SIG-M5 treated with dmso at 0.1 percent for 504 hours (cell line): Measurements from ENCODE around the gene CLMN.

Experiments used
- DNase-seq: peaks from one replicate; lab custom pipeline; 2025; ENCODE audit not compliant: unreplicated experiment; lab: John Stamatoyannopoulos, UW

CLMN gene, protein sequence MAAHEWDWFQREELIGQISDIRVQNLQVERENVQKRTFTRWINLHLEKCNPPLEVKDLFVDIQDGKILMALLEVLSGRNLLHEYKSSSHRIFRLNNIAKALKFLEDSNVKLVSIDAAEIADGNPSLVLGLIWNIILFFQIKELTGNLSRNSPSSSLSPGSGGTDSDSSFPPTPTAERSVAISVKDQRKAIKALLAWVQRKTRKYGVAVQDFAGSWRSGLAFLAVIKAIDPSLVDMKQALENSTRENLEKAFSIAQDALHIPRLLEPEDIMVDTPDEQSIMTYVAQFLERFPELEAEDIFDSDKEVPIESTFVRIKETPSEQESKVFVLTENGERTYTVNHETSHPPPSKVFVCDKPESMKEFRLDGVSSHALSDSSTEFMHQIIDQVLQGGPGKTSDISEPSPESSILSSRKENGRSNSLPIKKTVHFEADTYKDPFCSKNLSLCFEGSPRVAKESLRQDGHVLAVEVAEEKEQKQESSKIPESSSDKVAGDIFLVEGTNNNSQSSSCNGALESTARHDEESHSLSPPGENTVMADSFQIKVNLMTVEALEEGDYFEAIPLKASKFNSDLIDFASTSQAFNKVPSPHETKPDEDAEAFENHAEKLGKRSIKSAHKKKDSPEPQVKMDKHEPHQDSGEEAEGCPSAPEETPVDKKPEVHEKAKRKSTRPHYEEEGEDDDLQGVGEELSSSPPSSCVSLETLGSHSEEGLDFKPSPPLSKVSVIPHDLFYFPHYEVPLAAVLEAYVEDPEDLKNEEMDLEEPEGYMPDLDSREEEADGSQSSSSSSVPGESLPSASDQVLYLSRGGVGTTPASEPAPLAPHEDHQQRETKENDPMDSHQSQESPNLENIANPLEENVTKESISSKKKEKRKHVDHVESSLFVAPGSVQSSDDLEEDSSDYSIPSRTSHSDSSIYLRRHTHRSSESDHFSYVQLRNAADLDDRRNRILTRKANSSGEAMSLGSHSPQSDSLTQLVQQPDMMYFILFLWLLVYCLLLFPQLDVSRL

DNA sequence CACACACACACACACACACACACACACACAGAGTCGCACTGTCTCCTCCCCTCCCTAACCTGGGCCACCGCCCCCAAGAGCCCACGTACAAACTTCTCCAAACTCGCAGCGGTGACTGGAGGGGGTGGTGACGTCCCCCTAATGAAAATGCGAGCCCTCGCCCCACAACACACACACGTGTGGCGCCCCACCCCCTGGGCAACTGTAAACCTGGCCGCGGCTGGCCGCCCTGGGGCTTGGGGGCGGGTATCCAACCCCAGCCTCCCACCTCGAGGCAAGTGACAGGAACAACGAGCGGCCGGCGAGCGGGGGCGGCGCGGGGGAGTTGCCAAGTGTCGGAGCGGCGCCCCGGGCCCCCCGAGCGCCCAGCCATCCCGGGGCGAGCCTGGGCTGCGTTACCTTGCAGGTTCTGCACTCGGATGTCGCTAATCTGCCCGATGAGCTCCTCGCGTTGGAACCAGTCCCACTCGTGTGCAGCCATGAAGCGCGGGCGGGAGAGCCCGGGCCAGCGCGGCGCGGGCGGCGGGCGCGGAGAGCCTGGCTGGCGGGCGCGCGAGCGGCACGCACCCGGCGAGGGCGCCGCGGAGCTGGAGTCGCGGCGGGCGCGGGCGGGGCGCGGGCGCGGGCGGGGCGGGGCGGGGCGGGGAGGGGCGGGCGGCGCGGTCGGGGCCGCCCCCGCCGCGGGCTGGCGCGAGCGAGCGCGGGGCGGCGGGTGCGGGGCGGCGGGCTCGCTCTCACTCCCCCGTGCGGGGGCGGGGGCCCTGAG lies at the start of gene CLMN:
CLMN (minus strand) TSS at position 597 of the 766 bp plus-strand sequence; CDS start at position 481, 116 bp downstream.
- DNase-seq: peak; percentile 30

DNA sequence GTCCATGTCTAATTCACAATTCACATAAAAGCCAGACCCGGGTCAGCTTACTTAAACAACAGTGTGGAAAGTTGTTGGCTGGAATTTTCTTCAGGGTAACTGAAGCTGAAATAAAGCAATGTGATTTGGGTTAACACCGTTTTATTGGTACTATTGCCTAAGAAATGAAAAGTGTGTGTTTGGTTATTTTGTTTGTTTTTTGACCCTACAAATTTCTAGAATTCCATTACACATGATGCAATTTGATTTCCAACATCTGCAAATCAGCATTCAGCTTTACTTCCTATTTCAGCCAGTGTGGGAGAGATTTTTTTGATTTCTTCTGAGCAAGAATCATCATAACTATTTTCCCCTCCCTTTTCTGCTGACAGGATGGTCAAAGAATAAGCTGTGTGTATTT lies 45.7 kb upstream of the CLMN start:
- no peak for DNase-seq

DNA sequence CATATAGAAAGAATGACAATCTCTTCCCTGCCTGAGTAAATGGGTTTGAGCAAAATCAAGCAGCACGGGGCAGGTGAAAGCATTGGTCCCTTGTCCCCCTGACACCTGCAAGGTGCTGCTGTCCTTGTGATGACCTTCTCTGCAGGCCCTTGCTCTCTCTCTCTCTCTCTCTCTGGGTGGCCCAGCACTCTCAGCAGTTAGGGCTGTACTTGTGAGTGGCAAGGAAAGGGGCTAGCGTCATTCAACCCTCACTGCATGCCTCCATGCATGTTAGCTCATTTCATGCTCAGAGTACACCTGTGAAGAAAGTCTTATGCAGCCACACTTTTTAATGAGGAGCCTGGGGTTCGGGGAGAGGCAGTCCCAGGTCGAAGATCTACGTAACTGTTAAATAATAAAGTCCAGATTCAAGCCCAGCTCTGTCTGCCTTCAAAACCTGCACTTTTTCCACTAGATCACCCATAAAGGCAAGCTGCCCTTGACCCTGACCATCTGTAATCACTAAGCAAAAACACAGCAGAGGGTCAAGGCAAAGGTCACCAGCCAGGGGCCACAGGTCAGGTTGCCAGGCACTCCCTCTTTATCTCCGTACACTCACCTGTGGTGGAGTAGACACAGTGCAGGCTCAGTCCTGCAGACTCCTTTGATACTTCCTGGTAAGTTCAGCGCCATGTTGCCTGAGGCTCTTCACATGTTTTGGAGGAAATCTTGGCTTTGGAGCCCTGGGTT lies 44.9 kb upstream of the CLMN start:
- no peak for DNase-seq

DNA sequence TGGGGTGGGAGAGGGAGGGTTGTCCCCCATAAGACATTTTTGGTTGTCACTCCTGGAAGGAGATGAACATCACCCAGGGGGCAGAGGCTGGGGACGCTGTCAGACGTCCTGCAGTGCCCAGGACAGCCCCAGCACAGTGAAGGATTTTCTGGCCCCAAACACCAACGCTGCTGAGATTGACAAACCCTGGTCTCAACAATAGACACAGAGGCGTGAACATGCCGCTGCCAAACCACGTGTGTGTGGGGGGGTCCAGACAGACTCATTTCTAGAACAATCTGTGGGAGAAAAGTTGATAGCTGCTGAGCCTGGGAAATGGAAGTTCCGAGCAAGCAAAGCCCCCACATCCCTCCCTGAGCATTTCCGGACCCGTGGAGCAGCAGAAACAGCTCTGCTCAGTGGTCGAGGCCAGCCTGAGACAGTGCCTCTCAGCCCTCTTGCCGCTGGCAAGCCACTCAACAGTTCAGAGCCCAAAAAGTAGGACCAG lies 43.8 kb upstream of the CLMN start:
- no peak for DNase-seq

DNA sequence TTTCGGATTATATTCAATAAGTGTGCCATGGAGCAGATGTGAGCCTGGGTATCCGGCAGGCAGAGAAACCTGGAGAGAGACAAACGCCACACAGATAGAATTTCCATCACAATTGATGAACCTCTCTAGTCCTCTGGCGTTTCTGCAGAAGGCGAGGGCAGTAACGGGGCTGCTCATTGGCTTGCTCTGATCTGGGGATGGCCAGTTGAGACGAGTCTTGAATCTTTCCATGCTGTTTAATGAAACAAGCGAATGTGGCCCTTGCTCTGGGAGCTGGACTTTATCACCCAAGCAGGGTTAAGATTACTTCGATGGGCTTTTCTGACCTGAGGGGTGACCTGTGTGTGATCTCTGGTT lies 42.4 kb upstream of the CLMN start:
- no peak for DNase-seq

DNA sequence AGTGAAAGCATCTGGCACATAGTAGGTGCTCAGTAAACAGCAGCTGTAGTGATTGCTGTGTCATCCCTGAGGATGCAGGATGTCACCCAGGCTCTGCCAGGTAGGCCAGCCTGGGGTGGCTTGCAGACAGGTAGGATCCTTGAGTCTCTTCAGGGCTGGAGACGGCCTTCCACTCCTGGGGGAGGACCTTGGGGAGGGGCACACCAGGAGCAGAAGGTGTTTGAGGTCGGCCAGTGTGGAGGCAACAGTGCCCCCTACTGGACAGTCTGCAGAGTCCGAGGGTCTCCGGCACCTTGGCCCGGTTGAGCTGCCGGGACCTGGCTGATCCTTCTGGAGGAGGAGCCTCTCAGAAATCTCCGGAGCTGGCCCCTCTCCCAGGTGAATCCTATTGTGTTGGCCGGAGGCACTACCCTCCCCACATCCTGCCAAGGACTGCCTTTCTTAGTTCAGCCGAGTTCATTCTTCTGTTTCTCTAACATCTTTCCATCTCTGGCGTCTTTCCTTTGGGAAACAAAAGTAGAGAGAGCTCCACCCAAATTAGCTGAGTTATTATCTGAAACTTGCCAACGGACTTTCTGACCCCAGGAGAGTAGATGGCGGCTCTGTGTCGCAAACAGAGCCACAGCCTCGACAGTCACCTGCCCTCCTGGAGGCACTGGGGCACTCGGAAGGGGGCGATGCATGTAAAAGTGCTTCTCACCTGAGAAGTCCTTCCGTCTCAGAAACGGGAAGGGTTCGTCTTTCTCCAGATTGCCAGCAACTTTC lies 41.8 kb upstream of the CLMN start:
- peak; percentile 22 for DNase-seq

DNA sequence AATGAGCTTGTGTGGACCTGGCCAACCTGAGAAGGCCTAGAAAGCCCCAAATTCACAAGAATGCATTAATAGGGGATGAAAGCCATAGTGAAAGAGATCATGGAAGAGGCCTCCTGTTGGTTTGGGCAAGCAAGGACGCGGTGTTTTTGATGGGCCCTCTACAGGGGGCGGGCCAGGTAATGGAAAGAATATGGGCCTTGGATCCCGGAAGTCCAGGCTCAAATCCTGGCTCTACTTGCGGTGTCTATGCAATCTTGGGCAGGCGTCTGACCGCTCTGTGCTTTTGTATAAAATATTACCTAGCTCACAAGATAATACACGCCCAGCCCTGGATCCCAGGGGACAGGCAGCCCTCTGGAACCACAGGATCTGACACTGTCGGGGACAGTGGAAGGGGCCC lies 41.1 kb upstream of the CLMN start:
- no peak for DNase-seq

DNA sequence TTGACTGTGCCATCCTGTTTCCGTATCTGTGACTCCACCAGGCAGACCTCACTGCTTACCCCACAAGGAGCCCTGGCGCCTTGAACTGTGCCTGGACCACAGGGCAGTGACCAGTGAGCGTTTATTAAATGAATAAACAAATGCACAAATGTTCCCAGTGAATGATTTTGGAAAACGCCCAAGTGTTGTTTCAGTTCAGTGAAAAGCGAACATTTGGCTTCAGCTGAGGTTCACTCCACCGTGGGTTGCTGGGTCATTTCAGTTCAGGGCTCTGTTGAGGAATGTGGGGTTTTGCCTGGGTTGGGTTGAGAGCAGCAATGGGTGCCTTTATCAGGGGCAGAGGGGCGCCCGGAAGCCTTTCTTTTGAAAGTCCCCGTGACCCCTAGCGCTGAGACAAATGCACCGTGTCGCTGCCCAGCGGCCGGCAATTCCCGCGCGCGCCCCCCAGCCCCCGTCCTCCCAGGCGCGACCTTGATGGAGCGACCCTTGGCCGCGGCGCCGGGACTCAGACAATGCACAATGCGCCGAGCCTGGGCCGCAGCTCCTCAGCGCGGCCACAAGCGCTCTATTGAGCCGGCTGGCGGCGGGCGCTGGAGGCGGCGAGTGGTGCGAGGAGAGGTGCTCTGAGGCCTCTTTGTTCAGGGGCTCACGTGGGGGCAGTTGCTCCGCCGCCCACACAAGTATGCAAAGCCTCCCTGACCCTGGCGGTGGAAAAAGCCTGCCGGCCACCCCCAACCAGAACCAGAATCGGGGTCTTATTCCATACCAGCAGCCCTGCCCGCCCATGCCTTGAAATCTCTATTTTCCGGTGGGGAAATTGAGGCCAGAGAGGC lies 40.5 kb upstream of the CLMN start:
- no peak for DNase-seq

DNA sequence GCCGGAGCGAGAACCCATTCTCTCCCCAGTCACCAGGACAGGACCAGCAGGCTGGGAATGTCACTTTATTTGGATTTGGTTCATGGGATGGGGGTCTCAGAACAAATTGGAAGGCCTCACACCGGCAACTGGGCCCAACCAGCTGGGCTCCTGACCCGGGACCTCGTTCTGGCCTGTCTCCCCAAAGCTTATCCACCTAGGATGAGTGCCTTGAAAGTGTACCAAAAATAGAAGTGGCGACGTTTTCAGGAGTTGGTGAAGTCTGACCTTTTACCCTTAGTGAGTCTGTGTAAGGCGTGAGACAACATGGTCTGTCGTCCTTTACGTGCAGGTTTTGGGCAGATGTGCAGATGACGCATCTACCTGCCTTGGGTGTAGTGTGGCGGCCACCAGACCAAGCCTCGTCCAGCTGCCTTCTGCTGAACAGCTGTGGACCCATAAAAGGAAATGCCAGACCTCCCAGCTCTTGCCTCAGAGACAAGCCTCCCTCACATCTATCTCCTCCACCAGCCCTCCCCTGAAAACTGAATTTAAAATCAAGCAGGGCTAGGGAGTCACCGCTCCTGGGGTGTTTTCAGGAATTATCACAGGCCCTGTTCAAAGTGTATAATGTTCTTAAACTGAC lies 36.6 kb upstream of the CLMN start:
- DNase-seq: no peak

DNA sequence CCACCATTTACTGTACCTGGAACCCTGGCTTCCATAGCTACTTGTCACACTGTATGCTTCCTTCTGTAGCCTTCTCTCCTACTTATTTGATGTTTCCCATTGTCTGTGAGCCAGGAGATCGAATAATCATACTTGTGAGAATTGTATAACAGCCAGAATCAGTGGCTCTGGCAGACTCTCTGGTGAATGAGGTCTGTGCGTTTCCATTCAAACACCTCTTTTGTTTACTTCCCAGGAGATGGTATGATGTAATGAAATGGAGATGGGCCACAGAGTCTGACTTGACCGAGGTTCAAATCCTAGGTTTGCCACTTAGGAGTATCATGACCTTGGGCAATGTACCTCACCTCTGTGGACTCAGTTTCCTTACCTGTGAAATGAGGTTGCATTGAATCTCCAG lies 35.7 kb upstream of the CLMN start:
- no peak for DNase-seq

DNA sequence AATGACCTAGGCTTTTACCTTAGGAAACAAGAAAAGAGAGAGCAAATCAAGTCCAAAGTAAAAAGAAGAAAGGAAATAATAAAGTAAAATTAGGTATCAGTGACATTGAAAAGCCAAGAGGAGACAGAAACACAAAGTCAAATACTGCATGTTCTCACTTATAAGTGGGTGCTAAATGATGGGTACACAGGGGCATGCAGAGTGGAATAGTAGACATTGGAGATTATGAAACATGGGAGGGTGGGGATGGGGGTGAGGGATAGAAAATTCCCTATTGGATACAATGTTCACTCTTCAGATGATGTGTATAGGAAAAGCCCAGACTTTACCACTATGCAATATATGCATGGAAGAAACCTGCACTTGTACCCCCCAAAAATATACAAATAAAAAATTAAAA lies 35.1 kb upstream of the CLMN start:
- DNase-seq: no peak

DNA sequence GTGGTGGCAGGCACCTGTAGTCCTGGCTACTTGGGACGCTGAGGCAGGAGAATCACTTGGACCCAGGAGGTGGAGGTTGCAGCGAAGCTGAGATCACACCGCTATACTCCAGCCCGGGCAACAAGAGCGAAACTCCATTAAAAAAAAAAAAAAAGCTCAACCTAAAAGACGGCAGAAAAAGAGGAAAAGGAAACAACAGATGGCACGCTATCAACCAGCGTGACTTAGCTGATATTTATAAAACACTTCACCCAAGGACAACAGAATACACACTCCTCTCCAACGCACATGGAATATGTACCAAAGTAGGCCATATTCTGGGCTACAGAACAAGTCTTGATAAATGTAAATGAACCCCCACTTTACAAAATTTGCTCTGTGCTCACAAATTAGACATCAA lies 34.0 kb upstream of the CLMN start:
- no peak for DNase-seq

DNA sequence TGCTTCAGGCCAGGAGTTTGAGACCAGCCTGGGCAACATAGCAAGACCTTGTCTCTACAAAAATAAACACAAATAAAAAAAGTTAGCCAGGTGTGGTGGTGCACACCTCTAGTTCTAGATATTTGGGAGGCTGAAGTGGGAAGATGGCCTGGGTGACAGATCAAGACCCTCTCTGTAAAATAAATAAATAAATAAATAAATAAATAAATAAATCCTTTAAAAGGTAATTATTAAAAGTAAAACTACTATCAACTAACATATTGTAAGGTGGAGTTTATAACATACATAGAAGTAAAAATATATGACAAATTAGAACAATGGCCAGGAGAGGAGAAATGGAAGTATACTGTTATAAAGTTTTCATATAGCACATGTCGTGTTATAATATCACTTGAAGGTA lies 33.3 kb upstream of the CLMN start:
- no peak for DNase-seq

DNA sequence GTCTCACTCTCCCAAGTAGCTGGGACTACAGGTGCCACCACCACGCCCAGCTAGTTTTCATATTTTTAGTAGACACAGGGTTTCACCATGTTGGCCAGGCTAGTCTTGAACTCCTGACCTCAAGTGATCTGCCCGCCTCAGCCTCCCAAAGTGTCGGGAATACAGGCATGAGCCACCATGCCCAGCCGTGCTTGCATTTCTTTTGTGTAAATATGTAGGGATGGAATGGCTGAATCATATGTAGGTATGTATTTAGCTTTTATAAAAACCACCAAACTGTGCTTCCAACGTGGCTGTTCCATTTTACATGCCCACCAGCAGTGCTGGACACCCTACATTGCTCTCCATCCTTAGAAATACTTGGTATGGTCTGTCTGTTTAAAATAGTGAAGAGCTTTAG lies 32.8 kb upstream of the CLMN start:
- DNase-seq: no peak

DNA sequence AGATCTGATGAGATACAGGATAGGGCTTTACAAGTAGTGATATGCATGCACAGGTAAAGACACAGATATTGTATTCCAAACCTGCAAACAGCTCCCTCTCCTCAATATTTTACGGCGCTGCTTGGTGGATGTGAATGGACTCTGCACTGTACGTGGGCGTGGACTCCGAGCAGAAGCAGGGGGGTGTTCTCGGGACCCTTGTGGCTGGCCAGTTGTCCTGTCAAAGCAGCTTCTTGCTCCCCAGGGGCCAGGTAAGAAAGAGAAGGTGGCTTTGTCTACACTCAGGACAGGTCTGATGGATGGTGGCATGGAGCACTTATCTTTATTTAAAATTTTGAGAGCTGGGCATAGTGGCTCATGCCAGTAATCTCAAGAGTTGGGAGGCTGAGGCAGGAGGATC lies 29.5 kb upstream of the CLMN start:
- no peak for DNase-seq

DNA sequence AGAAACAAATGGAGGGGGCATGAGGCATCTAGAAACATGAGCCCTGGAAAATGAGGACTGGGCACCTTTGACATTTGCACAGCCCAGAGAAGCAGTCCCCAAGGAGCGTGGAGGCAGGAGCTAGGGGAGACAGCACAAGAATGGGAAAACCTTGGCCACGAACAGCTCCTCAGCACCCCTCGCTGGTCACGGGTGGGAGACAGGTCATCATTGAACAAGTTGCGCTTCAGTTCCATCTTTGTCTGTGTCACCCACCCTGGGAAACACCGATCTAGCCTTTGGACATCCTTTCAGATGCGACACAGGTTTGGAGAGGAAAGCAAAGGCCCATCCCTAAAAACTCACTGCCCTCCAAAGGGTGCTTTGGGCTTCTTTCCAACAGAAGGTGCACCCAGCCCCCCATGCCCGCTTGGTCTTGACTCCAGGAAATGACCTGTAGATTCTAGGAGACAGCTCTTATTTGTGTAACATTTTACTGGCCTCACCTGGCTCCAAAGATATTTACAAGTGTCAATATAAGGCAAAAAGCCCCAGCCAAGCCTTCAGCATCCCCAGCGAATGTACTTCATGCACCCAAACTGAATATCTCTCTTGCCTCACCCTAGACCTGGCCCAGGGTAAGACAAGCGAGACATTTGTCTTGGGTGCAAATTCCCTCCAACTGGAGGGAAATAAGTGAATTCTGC lies 28.8 kb upstream of the CLMN start:
- no peak for DNase-seq

DNA sequence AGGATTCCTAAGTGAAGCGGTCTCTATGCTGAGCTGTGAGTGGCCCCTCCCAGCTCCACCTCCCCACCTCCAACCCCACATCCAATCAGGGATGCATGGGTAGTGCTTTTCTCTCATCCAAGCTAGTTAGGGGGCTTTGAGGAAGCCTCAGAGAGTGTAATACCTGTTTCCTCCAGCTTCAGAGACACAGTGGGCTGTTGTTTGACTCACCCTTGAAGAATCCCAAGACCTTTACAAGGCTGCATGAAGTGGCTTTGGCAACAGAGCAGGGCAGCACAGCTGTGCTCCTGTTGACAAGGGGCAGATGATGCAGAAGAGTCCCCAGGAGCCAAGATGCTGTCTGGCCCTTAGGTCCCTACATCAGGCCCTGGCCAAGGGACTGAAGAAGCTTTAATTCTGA lies 27.1 kb upstream of the CLMN start:
- DNase-seq: no peak

DNA sequence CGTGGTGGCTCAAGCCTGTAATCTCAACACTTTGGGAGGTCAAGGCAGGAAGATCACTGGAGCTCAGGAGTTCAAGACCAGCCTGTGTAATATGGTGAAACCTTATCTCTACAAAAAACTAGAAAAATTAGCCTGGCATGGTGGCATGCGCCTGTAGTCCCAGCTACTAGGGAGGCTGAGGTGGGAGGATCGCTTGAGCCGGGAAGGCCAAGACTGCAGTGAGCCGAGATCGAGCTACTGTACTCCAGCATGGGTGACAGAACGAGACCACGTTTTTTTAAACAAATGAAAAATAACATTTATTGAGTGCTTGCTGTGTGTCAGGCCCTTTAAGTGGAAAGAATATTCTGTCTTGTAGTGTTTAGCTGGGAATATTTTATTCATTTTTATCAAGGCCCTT lies 26.6 kb upstream of the CLMN start:
- DNase-seq: no peak
